IPS-NIHi11 (cell line): ENCODE results near the gene SMAD7.

Source experiments
- DNase-seq: peaks from one replicate; pipeline ENCODE4 v3.0.0; 2012; ENCODE audit warnings: mixed read lengths, low spot score

SMAD7 gene

DNA sequence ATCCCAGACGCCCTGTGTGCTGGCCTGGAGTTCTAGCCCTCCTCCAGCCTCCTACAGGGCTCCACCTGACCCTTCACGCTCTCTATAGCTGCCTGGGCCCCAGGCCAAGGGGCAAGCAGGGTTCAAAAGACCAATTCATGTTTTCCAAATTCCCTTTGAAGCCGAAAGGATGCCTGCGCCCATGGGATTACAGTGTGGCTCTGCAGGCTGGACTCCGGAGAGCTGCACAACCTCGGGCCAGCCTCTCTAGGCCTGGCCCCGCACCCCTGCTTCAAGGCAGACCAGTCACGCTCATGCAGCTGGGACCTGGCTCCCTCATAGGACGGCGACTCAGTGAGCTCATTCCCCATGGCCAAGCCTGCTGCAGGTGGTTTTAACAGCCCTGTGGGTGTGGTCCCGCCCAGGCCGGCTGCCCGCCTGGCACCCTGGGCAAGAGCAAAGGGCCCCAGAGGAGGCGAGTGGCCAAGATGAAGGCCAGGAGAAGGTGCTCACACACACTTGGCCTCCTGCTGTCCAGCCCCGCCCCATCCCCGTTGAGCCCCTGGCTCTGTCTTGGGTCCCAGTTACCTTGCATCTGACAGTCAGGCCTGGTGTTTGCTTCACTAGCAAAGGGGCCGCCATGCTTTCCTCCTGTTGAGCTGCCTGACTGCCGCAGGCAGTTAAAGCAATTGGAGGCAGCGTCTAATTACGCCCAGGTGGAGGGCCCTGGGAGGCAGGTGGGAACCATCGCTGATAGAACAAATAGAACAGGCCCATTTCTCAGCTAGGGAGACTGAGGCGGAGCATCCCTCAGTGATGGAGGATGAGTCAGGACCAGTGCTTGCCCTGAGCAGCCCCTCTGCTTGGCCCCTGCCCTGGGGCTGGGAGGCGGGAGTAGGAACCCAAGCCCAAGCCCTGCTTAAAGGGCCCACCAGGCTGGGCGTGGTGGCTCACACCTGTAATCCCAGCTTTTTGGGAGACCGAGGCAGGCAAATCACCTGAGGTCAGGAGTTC lies 56.9 kb downstream of the SMAD7 start:
- DNase-seq, result peak; percentile 46

GRCh38 chr18:48893061-48893607 lies 57.6 kb downstream of the SMAD7 start:
- no peak for DNase-seq

- no peak for DNase-seq
Observed at GRCh38 chr18:48892146-48892855, 58.5 kb downstream of the SMAD7 start.

- no peak for DNase-seq
Observed at GRCh38 chr18:48891721-48892120, 59.0 kb downstream of the SMAD7 start.

GRCh38 chr18:48889981-48890762 lies 60.6 kb downstream of the SMAD7 start:
- no peak for DNase-seq

DNA sequence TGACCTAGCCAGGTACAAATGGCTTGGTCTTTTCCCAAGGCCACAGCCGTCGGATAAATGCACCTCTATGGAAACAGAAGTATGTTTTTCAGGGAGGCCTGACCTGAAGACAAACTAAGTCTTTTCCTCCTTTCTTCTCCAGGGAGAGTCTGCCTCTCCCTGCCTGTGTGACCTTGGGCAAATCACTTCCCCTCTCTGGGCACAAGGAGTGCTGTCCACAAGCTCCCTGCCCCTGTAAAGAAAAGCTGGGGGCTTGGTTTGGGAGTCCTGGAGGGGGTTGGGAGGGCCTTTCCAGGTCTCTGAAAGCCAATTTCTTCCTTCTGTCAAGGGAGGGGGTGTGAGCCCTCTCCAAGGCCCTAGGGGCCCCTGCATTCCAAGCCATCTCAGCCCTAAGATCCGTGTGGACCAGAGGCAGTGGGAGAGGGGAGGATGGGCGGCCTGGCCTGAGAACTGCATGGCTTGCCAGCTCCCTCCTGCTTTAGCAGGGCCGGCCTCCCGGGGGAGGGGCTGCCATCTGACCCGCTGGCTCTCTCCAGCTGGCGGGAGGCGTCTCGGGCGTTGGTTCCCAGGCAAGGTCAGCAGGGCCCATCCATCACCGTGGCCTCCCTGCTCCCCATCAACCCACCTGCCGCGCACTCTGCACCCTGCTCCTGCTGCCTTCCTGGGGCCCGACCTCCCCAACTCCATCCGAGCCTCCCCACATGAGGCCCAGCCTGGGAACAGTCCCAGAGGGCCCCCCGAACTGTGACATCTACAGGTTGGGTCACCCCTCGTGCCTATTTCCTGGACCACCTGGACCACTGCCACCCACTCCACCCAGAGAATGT lies 61.4 kb downstream of the SMAD7 start:
- peak; percentile 82 for DNase-seq

DNA sequence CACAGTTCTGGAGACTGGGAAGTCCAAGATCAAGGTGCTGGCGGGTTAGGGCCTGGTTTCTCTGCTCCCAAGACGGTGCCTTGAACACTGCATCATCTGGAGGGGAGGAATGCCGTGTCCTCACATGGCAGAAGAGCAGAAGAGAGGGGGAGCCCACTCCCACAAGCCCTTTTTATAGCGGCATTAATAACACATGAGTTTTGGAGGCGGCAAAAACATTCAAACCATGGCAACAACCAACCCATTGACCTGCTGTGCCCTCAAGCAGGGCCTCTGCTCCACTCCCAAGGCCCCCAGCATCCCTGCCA lies 62.0 kb downstream of the SMAD7 start:
- DNase-seq, result no peak

GRCh38 chr18:48887905-48888772 lies 62.6 kb downstream of the SMAD7 start:
- DNase-seq, result no peak

GRCh38 chr18:48887294-48887904 lies 63.4 kb downstream of the SMAD7 start:
- no peak for DNase-seq

DNA sequence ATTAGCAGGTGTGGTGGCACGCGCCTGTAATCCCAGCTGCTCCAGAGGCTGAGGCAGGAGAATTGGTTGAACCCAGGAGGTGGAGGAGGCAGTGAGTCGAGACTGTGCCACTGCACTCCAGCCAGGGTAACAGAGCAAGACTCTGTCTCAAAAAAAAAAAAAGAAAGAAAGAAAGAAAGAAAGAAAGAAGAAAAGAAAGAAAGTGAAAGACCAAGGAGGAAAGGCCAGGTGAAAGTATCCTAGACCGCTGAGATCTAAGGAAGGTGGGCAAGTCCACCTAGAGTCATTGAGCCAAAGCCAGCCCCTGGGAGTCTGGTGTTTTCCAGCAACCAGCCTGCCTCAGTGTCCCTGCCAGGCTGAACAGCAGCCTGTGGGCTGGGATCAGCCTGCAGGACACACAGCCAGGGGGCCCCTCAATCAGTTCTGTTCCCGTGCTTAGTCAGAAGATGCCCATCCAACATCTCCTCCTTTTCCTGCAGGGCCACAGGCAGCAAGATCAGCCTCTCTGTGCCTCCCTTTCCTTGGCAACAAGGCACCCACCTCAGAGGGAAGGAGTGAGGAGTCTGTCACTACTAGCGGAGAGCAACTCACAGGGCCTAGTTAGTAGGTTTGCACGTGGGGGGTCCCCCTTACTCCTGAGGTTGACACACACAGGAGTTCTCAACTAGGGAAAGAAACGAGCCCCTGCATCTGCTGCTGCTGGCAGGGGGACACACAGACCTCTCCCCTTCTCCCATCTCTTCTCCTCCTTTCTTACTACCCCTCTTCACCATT lies 64.1 kb downstream of the SMAD7 start:
- no peak for DNase-seq

GRCh38 chr18:48885924-48886400 lies 64.8 kb downstream of the SMAD7 start:
- no peak for DNase-seq

DNA sequence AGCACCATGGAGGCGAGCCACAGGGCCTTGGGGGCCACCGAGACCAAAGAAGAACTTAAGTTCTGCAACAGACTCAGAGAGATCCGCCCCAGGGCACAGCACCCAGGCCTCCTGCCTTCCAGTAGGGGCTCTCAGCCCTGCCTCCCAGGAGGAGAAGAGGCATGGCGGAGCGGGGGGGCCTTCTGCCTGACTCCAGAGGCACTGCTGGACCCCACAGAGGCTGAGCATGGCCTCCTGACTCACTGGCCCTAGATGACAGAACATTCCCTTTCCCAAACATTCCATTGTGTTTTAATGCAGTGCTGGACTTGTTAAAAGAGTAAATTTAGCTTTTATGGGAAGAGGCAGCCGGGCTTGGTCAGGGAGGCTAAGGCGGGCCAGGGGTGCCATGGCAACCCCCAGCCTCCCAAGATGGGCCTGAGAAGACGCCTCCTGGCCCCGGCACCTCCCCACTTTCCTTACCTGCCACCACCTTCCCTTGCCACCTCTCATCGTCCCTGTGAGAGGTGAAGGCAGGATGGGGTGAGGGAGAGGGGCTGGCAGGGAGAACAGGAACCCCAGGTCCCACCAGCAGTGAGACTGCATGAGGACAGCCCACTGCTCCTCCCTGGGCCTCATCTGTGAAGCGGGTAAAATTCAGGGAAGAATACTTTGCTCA lies 65.4 kb downstream of the SMAD7 start:
- DNase-seq, result no peak

GRCh38 chr18:48884771-48885170 lies 66.0 kb downstream of the SMAD7 start:
- DNase-seq, result no peak

- no peak for DNase-seq
Observed at GRCh38 chr18:48884306-48884705, 66.5 kb downstream of the SMAD7 start.

DNA sequence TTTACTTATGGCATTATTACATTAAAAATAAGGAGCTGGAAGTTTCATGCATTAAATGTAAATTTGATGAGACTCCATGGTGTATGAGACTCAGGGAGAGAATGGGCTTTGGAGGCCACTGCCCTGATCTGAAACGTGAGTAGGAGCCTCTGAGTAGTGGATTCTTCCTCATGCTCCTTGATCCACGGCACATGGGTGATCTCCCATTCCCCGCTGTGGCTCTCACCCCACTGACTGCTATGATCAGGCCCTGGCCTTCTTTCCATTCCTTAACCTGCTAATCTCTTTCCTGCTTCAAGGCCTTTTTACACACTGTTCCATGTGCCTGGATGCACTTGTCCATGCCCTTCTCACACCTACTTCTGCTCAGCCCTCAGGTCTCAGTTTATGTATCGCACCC lies 68.4 kb downstream of the SMAD7 start:
- DNase-seq, result no peak

DNA sequence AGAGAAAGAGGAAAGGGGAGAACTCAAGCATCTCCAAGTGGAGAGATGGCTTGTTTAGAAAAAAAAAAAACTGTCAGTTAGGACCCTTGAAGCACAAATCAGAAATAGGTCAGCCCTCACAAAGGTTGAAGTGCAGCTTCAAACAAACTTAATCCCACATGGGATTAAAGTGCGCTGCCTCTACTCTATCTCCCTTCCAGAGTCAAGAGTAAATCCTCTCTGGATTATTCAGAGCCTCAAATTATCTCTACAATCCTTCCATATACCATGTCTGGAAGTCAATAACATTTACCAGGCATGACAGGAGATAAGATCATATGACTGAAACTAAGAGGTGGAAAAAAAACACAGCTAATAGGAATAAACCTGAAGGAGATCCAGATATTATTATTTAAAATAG lies 69.8 kb downstream of the SMAD7 start:
- DNase-seq, result no peak

DNA sequence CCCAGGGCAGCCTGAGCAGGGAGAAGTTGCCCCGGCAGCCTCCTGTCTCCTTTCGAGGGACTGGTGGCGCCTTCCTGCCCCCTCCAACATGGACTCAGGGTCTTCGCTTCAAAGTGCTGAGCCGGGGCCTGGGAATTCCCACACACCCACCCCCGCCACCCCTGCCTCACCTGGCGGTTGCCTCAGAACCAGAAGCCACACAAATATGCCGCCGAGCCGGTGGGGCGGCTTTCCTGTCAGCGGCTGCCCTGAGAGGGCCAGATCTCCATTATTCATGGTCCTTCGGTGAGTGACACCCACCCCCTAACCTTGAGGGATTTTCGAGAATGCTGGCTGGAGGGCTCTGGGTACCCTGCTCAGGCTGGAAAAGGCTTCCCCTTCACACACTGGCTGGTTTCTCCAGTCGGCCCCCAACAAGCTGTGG lies 71.7 kb downstream of the SMAD7 start:
- peak; percentile 78 for DNase-seq

DNA sequence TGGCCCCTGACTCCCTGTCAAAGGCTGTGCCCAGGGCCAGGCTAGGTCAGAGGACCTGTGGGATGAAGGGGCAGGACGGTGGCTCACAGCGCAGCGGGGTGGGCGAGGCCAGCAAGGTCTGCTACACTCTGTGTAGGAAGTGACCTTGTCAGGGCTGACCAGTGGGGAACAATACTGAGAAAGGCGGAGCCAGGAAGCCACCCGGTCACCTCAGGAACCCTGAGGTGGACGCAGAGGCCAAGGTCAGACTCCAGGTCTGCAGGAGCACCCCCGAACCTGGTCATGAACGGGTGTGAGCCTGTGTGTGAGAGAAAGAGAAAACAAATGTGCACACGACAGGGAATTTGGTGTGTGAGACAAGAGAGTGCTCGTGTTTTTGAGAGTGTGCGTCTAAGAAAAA lies 72.3 kb downstream of the SMAD7 start:
- peak; percentile 68 for DNase-seq
